Activated CD4-positive, alpha-beta T cell treated with anti-CD3 and anti-CD28 coated beads, Interleukin-2, amount 50 U/mL, for 48 hours (primary cell): ENCODE data around the gene KIF18B.
"Not testable (repeated sequence)": the region's sequence is repeated elsewhere in the genome, so short reads cannot be mapped to it uniquely, and the experiment has no call there.

ENCODE experiments used
- DNase-seq, 2 experiments: peaks; one replicate each; pipeline ENCODE4 v3.0.0-alpha.2; 2020

KIF18B gene

GRCh38 chr17:44968225-44969143 lies 20.9 kb upstream of the KIF18B start, which contains the start of gene C1QL1:
C1QL1 (minus strand) TSS chr17:44968303; CDS start chr17:44968048, 255 bp downstream.
- DNase-seq = peak; percentile 90

- DNase-seq = no peak
Measured at GRCh38 chr17:44967907-44968224, 20.3 kb upstream of the KIF18B start.

GRCh38 chr17:44967026-44967906 lies 19.7 kb upstream of the KIF18B start:
- DNase-seq = no peak

- no peak for DNase-seq
Measured at GRCh38 chr17:44966348-44967025, 18.9 kb upstream of the KIF18B start.

- DNase-seq = no peak
Measured at GRCh38 chr17:44965481-44966234, 18.1 kb upstream of the KIF18B start.

- DNase-seq = no peak
Measured at GRCh38 chr17:44961921-44962350, 14.4 kb upstream of the KIF18B start.

- no peak for DNase-seq
Measured at GRCh38 chr17:44960691-44961090, 13.1 kb upstream of the KIF18B start.

- no peak for DNase-seq
Measured at GRCh38 chr17:44959821-44960531, 12.4 kb upstream of the KIF18B start.

- DNase-seq = no peak
Measured at GRCh38 chr17:44956998-44957981, 9.7 kb upstream of the KIF18B start.

GRCh38 chr17:44955674-44956425 lies 8.3 kb upstream of the KIF18B start:
- no peak for DNase-seq

GRCh38 chr17:44952946-44953475 lies 5.4 kb upstream of the KIF18B start:
- DNase-seq = no peak

GRCh38 chr17:44948315-44948795 lies 782 bp upstream of the KIF18B start:
- no peak for DNase-seq

GRCh38 chr17:44945652-44946051 lies 1.9 kb downstream of the KIF18B start:
- DNase-seq = not testable (repeated sequence)

- no peak for DNase-seq
Measured at GRCh38 chr17:44942456-44942855, 5.1 kb downstream of the KIF18B start.

GRCh38 chr17:44941712-44942331 lies 5.8 kb downstream of the KIF18B start:
- no peak for DNase-seq

- no peak for DNase-seq
Measured at GRCh38 chr17:44940768-44941167, 6.8 kb downstream of the KIF18B start.

- no peak for DNase-seq
Measured at GRCh38 chr17:44940317-44940716, 7.3 kb downstream of the KIF18B start.

GRCh38 chr17:44935116-44935515 lies 12.5 kb downstream of the KIF18B start:
- DNase-seq = no peak

GRCh38 chr17:44934745-44935105 lies 12.8 kb downstream of the KIF18B start:
- DNase-seq = no peak
